Measurements from ENCODE around the gene SNX25. TPM values are rescaled to one million over a fixed set of nuclear protein-coding genes. Genes with fewer than 3 reads are reported as not detected.
"Not testable (repeated sequence)": the region's sequence is repeated elsewhere in the genome, so short reads cannot be mapped to it uniquely, and the experiment has no call there.

Gene SNX25
- total and polyA plus RNA-seq, 3 donors from 2014 or later, result 20.2 to 50.5 (median 45.0) TPM

DNA sequence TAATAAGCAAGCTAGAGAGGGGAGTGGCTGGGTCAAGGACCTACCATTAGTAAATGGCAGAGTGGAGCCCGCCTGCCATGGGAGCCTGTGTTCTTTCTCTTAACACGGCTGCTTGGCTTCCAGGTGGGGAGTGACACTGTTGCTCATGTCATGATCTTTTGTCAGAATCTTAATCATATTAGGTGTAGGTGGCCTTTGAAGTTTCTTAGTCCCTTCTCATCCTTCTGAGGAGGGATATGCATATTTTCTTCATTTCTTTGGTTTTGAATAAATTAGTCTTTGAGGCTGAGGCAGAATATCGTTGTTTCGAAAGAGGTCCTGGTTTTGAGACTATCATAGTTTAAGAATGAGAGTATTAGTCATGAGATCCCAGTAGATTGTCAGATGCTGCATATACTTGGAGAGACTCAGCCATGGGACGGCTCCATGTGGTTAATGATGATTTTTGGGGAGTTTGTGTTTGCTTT, 28.9 kb downstream of the SNX25 start:
- H3K36me3 ChIP-seq (ENCODE audit: low read depth, missing control alignments), result no peaks in the 10 kb centered on the region
- no peak overlapping the region for H3K4me3 ChIP-seq
- no peak for TF ChIP-seq POLR2A (IDR thresholded peaks at IDR 0.05)
- TF ChIP-seq, protein P1, sequence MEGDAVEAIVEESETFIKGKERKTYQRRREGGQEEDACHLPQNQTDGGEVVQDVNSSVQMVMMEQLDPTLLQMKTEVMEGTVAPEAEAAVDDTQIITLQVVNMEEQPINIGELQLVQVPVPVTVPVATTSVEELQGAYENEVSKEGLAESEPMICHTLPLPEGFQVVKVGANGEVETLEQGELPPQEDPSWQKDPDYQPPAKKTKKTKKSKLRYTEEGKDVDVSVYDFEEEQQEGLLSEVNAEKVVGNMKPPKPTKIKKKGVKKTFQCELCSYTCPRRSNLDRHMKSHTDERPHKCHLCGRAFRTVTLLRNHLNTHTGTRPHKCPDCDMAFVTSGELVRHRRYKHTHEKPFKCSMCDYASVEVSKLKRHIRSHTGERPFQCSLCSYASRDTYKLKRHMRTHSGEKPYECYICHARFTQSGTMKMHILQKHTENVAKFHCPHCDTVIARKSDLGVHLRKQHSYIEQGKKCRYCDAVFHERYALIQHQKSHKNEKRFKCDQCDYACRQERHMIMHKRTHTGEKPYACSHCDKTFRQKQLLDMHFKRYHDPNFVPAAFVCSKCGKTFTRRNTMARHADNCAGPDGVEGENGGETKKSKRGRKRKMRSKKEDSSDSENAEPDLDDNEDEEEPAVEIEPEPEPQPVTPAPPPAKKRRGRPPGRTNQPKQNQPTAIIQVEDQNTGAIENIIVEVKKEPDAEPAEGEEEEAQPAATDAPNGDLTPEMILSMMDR (IDR thresholded peaks at IDR 0.05), result no peak
- intact Hi-C loops (cut with DNase I; ENCODE audit: low total_unique reads), result no loop called here
- H3K4me1 ChIP-seq, result peaks cover 8% of the 10 kb centered on the region
- no peak overlapping the region for H3K27ac ChIP-seq
- no peak for DNase-seq
- no peaks in the 10 kb centered on the region for H3K27me3 ChIP-seq
- no peaks in the 10 kb centered on the region for H3K9me3 ChIP-seq
- WGBS, 2 donors, result 93 to 95% methylated on average over 5 of the region's 5 CpGs

DNA sequence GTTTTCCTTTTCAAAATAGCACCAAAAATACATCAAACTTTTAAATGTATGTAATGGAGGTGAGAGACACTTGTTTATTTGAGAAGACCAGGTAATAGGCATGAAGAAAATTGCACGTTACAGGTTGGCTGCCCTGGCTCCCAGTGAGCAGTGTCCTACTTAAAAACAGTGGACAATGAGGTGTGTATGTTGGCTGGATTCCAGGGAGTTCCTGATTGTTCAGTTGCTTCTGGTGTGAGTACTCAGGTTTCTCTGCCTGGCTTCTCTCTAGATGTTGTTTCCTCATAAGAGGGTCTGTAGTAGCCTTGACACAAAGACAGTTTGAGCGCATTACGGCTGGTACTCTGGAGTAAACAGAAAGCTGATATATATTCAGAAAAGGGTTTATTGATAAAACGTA, 29.4 kb downstream of the SNX25 start:
- WGBS, 2 donors, result 87% methylated on average over 4 of the region's 4 CpGs
- H3K4me1 ChIP-seq, result peaks cover 8% of the 10 kb centered on the region
- H3K9me3 ChIP-seq, result no peaks in the 10 kb centered on the region
- no peak overlapping the region for H3K4me3 ChIP-seq
- intact Hi-C loops (cut with DNase I; ENCODE audit: low total_unique reads), result no loop called here
- TF ChIP-seq POLR2A (IDR thresholded peaks at IDR 0.05), result no peak
- TF ChIP-seq, protein P1 (IDR thresholded peaks at IDR 0.05), result no peak
- H3K27me3 ChIP-seq, result no peaks in the 10 kb centered on the region
- no peak for DNase-seq
- no peak overlapping the region for H3K27ac ChIP-seq
- no peaks in the 10 kb centered on the region for H3K36me3 ChIP-seq (ENCODE audit: low read depth, missing control alignments)

DNA sequence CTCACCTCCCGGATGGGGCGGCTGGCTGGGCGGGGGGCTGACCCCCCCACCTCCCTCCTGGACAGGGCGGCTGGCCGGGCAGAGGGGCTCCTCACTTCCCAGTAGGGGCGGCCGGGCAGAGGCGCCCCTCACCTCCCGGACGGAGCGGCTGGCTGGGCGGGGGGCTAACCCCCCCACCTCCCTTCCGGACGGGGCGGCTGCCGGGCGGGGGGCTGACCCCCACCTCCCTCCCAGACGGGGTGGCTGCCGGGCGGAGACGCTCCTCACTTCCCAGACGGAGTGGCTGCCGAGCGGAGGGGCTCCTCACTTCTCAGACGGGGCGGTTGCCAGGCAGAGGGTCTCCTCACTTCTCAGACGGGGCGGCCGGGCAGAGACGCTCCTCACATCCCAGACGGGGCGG, 31.1 kb downstream of the SNX25 start:
- H3K36me3 ChIP-seq (ENCODE audit: low read depth, missing control alignments); H3K27ac ChIP-seq; H3K4me1 ChIP-seq; DNase-seq; H3K27me3 ChIP-seq; H3K9me3 ChIP-seq; H3K4me3 ChIP-seq; intact Hi-C loops (cut with DNase I; ENCODE audit: low total_unique reads): not testable (repeated sequence)
- no CpG with 5 or more reads among the region's 32 CpGs for WGBS, 2 donors

DNA sequence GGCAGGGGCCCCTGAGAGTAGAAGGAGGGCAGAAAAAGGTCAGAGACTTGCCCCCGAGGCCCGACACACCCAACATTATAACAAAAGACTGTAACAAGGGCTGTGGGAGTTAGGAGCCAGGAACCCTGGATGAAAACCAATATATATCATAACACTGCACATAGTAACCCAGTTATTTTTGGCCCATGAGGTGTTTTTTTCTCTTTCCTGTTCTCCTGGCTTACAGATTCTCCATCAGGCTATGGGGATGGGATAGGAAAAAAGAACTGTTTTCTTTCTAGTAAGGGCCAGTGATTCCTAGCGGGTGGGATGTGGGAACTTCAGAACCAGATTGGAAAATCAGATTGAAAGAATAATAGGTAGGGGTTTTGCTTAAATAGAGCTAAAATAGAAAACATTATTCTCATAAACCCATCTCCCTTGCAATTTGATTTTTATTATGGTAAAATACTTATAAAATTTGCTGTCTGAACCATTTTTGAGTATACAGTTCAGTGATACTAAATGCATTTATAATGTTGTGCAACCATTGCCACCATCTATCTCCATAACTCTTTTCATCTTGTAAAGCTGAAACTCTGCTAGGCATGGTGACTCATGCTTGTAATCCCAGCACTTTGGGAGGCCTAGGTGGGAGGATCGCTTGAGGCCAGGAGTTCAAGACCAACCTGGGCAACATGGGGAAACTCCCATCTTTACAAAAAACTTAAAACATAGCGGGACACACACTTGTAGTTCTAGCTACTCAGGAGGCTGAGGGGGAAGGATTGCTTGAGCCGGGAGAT, 33.5 kb downstream of the SNX25 start:
- Histone ChIP-seq H3K27me3 (no peaks in the 10 kb centered on the region), H3K36me3 (ENCODE audit: low read depth, missing control alignments) (no peaks in the 10 kb centered on the region), H3K27ac (no peak overlapping the region), H3K9me3 (no peaks in the 10 kb centered on the region), H3K4me1 (peaks cover 3% of the 10 kb centered on the region), H3K4me3 (no peak overlapping the region)
- no peak for DNase-seq
- WGBS, 2 donors, result 76 to 80% methylated on average over 6 of the region's 6 CpGs
- intact Hi-C loops (cut with DNase I; ENCODE audit: low total_unique reads), result no loop called here
- no peak for TF ChIP-seq POLR2A (IDR thresholded peaks at IDR 0.05)
- TF ChIP-seq, protein P1 (IDR thresholded peaks at IDR 0.05), result no peak

DNA sequence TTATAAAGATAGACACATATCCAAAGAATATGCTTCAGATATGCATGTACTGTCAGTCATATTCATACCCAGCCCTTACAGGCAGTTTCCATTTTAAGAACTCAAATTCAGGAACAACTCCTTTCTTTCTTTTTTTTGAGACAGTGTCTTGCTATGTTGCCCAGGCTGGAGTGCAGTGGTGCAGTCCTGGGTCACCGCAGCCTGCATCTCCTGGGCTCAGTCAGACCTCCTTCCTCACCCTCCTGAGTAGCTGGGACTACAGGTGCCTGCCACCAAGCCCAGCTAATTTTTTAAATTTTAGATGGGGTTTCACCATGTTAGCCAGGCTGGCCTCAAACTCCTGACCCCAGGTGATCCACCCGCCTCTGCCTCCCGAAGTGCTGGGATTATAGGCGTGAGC, 34.5 kb downstream of the SNX25 start:
- no peak overlapping the region for H3K27ac ChIP-seq
- peaks cover 3% of the 10 kb centered on the region for H3K4me1 ChIP-seq
- H3K36me3 ChIP-seq (ENCODE audit: low read depth, missing control alignments), result no peaks in the 10 kb centered on the region
- intact Hi-C loops (cut with DNase I; ENCODE audit: low total_unique reads), result no loop called here
- H3K9me3 ChIP-seq, result no peaks in the 10 kb centered on the region
- H3K27me3 ChIP-seq, result no peaks in the 10 kb centered on the region
- WGBS, 2 donors, result 88 to 90% methylated on average over 4 of the region's 4 CpGs
- TF ChIP-seq, protein P1 (IDR thresholded peaks at IDR 0.05), result no peak
- TF ChIP-seq POLR2A (IDR thresholded peaks at IDR 0.05), result no peak
- DNase-seq, result no peak
- no peak overlapping the region for H3K4me3 ChIP-seq
